Brain pericyte (primary cell): Measurements from ENCODE around the gene YY1.

Source experiments
- DNase-seq: peaks from one replicate; pipeline ENCODE4 v3.0.0-alpha.2; 2012; ENCODE audit warnings: low read depth, low spot score

The YY1 gene

GRCh38 chr14:100312877-100313400 is 74.0 kb downstream of the YY1 start:
- no peak for DNase-seq

- no peak for DNase-seq
These were observed 74.7 kb downstream of the YY1 start for GRCh38 chr14:100313464-100314230.

GRCh38 chr14:100314724-100315123 is 75.8 kb downstream of the YY1 start:
- DNase-seq = no peak

- DNase-seq = no peak
These were observed 78.4 kb downstream of the YY1 start for GRCh38 chr14:100317389-100317788.

GRCh38 chr14:100317912-100318808 is 79.2 kb downstream of the YY1 start:
- no peak for DNase-seq

GRCh38 chr14:100320157-100320856 is 81.4 kb downstream of the YY1 start:
- no peak for DNase-seq

GRCh38 chr14:100321473-100322137 is 82.7 kb downstream of the YY1 start:
- no peak for DNase-seq

GRCh38 chr14:100322138-100322957 is 83.4 kb downstream of the YY1 start:
- no peak for DNase-seq

GRCh38 chr14:100323121-100323941 is 84.4 kb downstream of the YY1 start, which contains the start of gene SLC25A47:
TSS of gene SLC25A47 (plus strand) at chr14:100323339. CDS start at chr14:100323415, 76 bp downstream.
- DNase-seq = no peak

GRCh38 chr14:100323942-100324307 is 85.0 kb downstream of the YY1 start:
- DNase-seq = no peak

- DNase-seq = no peak
These were observed 86.3 kb downstream of the YY1 start for GRCh38 chr14:100325231-100325632.

GRCh38 chr14:100325958-100326357 is 87.0 kb downstream of the YY1 start:
- no peak for DNase-seq

- DNase-seq = no peak
These were observed 88.2 kb downstream of the YY1 start for GRCh38 chr14:100327128-100327527.

- DNase-seq = no peak
These were observed 89.7 kb downstream of the YY1 start for GRCh38 chr14:100328495-100329163.

- no peak for DNase-seq
These were observed 90.5 kb downstream of the YY1 start for GRCh38 chr14:100329233-100330006.

GRCh38 chr14:100330007-100330344 is 91.0 kb downstream of the YY1 start:
- no peak for DNase-seq

GRCh38 chr14:100330388-100330931 is 91.5 kb downstream of the YY1 start:
- DNase-seq = no peak

- DNase-seq = no peak
These were observed 93.2 kb downstream of the YY1 start for GRCh38 chr14:100332071-100332639.
